ENCODE results near the gene ARHGAP8. TPM values are rescaled to one million over a fixed set of nuclear protein-coding genes. Genes with fewer than 3 reads are reported as not detected.

Gene ARHGAP8
- total and polyA plus RNA-seq, 8 donors, result 7.8 to 63.6 (median 11.3) TPM

- no peak for DNase-seq
- intact Hi-C loops (cut with DNase I; ENCODE audit: low total_unique reads), result no loop called here
- no peak overlapping the region for H3K4me3 ChIP-seq
Measured at GRCh38 chr22:44878483-44879300, 126.3 kb downstream of the ARHGAP8 start.

DNA sequence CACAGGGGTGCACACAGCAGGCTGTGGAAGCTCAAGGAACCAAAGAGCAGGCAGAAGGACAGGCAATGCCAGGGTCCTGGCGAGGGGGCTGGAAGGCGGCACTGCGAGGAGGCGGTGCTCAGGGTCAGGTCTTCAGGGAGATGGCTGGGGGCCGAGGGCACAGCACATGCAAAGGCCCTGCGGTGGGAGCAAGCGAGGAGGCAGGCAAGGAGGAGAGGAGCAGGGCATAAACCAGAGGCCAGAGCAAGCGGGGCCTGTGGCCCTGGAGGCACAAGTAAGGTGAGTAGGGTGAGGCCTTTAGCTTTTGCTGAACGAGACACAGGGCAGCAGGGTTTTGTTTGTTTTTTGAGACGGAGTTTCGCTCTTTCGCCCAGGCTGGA lies 126.9 kb downstream of the ARHGAP8 start:
- no peak for DNase-seq
- WGBS, 5 donors, result 85 to 91% (median 86%) methylated on average over 12 of the region's 12 CpGs
- H3K36me3 ChIP-seq, result peaks cover 0 to 14% (median 0%) of the 10 kb centered on the region in 4 donors
- no peak overlapping the region for H3K4me3 ChIP-seq
- no peak overlapping the region for H3K27ac ChIP-seq
- H3K4me1 ChIP-seq, result no peaks in the 10 kb centered on the region
- H3K9me3 ChIP-seq, result peaks cover 0 to 18% (median 12%) of the 10 kb centered on the region in 4 donors
- TF ChIP-seq POLR2A (IDR thresholded peaks at IDR 0.05) (no peak), EP300 (IDR thresholded peaks at IDR 0.05) (no peak), POLR2AphosphoS5 (IDR thresholded peaks at IDR 0.05) (no peak)
- TF ChIP-seq, protein P1, sequence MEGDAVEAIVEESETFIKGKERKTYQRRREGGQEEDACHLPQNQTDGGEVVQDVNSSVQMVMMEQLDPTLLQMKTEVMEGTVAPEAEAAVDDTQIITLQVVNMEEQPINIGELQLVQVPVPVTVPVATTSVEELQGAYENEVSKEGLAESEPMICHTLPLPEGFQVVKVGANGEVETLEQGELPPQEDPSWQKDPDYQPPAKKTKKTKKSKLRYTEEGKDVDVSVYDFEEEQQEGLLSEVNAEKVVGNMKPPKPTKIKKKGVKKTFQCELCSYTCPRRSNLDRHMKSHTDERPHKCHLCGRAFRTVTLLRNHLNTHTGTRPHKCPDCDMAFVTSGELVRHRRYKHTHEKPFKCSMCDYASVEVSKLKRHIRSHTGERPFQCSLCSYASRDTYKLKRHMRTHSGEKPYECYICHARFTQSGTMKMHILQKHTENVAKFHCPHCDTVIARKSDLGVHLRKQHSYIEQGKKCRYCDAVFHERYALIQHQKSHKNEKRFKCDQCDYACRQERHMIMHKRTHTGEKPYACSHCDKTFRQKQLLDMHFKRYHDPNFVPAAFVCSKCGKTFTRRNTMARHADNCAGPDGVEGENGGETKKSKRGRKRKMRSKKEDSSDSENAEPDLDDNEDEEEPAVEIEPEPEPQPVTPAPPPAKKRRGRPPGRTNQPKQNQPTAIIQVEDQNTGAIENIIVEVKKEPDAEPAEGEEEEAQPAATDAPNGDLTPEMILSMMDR (IDR thresholded peaks at IDR 0.05), result no peak
- intact Hi-C loops (cut with DNase I; ENCODE audit: low total_unique reads), result no loop called here
- no peaks in the 10 kb centered on the region for H3K27me3 ChIP-seq

More at GRCh38 chr22:44878483-44879300, 126.3 kb downstream of the ARHGAP8 start:
- WGBS, 5 donors, result 78 to 86% (median 83%) methylated on average over 10 to 14 of the region's 14 CpGs
- peaks cover 0 to 18% (median 12%) of the 10 kb centered on the region in 4 donors for H3K9me3 ChIP-seq
- peaks cover 0 to 14% (median 0%) of the 10 kb centered on the region in 4 donors for H3K36me3 ChIP-seq
- no peaks in the 10 kb centered on the region for H3K4me1 ChIP-seq
- no peak for TF ChIP-seq POLR2A (IDR thresholded peaks at IDR 0.05)
- no peak for TF ChIP-seq EP300 (IDR thresholded peaks at IDR 0.05)
- no peak for TF ChIP-seq POLR2AphosphoS5 (IDR thresholded peaks at IDR 0.05)
- TF ChIP-seq, protein P1 (IDR thresholded peaks at IDR 0.05), result no peak
- no peak overlapping the region for H3K27ac ChIP-seq
- no peaks in the 10 kb centered on the region for H3K27me3 ChIP-seq

DNA sequence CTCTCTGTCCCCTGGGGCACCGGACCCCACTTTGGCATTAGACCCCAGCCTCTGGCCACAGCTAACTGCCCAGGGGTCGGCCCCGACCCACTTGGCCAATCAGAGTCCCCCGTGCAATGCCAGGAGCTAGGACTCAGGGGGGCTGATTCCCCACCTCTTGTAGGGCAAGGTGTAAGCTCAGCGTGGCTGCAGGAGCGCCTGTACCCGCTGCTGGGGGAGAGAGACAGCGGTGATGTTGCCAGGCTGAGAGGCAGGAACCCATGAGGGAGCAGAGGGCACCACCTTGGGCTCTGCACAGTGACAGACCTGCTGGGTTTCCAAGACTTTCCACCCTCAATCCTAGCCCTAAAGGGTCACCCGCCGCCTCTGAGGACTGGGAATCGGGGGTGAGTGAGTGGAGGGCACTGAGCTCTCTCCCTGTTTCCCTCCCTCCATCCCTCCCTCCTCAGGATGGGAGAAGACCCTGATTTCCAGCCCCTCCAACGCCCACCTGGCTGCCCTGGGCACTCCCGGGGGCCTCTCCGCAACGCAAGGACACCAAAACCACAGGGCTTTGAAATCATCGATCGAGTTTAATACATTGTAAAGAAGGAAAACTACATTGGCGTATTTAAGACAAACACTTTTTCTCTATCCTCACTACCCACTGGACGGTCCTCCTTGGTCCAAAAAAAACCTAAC lies 128.4 kb downstream of the ARHGAP8 start:
- DNase-seq, result no peak
- Histone ChIP-seq H3K36me3 (peaks cover 0 to 14% (median 0%) of the 10 kb centered on the region in 4 donors), H3K27ac (no peak overlapping the region), H3K9me3 (peaks cover 0 to 18% (median 12%) of the 10 kb centered on the region in 4 donors), H3K4me3 (no peak overlapping the region), H3K4me1 (no peaks in the 10 kb centered on the region), H3K27me3 (no peaks in the 10 kb centered on the region)
- WGBS, 5 donors, result 88 to 92% (median 89%) methylated on average over 12 to 19 of the region's 19 CpGs
- TF ChIP-seq POLR2A (IDR thresholded peaks at IDR 0.05), result no peak
- intact Hi-C loops (cut with DNase I; ENCODE audit: low total_unique reads), result no loop called here

GRCh38 chr22:44881624-44882023 lies 129.2 kb downstream of the ARHGAP8 start:
- DNase-seq, result no peak
- Histone ChIP-seq H3K9me3 (peaks cover 0 to 15% (median 11%) of the 10 kb centered on the region in 4 donors), H3K27ac (no peak overlapping the region), H3K4me3 (no peak overlapping the region), H3K36me3 (peaks cover 0 to 14% (median 0%) of the 10 kb centered on the region in 4 donors), H3K4me1 (no peaks in the 10 kb centered on the region), H3K27me3 (no peaks in the 10 kb centered on the region)
- TF ChIP-seq POLR2AphosphoS5 (IDR thresholded peaks at IDR 0.05), result no peak
- no peak for TF ChIP-seq EP300 (IDR thresholded peaks at IDR 0.05)
- TF ChIP-seq, protein P1 (IDR thresholded peaks at IDR 0.05), result no peak
- no peak for TF ChIP-seq POLR2A (IDR thresholded peaks at IDR 0.05)
- intact Hi-C loops (cut with DNase I; ENCODE audit: low total_unique reads), result no loop called here
- 85 to 89% (median 87%) methylated on average over 19 to 24 of the region's 24 CpGs for WGBS, 5 donors
